GM11168 (cell line): ENCODE data around the gene APRT.

Experiments
- in situ Hi-C: fragments of 300-500 bp; cut with MboI; formaldehyde crosslinking; loops from one replicate; pipeline ENCODE4 v1.12.0; 2022; ENCODE audit warnings: low sequenced_read_pairs; ENCODE audit not compliant: unreplicated experiment

Gene APRT

GRCh38 chr16:88824256-88825077 lies 12.7 kb upstream of the APRT start:
- in situ Hi-C loops = loop anchor here (10.0 kb wide), 1 partner anchor 340 kb away; no protein-coding TSS in a partner anchor

DNA sequence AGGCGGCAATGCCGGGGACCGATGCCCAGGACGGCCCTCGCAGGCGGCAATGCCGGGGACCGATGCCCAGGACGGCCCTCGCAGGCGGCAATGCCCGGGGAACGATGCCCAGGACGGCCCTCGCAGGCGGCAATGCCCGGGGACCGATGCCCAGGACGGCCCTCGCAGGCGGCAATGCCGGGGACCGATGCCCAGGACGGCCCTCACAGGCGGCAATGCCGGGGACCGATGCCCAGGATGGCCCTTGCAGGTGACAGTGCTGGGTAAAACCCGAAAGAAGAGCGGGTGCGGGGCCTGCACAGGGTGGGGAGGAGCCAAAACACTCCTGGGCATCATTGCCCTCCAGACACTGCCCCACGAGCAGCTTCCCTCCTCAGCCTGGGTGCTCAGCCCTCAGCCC lies 11.9 kb upstream of the APRT start:
- in situ Hi-C loops = loop anchor here (10.0 kb wide), 1 partner anchor 341 kb away; no protein-coding TSS in a partner anchor

- in situ Hi-C loops = loop anchor here (10.0 kb wide), 1 partner anchor 342 kb away; no protein-coding TSS in a partner anchor
Measured at GRCh38 chr16:88822281-88823040, 10.7 kb upstream of the APRT start.

DNA sequence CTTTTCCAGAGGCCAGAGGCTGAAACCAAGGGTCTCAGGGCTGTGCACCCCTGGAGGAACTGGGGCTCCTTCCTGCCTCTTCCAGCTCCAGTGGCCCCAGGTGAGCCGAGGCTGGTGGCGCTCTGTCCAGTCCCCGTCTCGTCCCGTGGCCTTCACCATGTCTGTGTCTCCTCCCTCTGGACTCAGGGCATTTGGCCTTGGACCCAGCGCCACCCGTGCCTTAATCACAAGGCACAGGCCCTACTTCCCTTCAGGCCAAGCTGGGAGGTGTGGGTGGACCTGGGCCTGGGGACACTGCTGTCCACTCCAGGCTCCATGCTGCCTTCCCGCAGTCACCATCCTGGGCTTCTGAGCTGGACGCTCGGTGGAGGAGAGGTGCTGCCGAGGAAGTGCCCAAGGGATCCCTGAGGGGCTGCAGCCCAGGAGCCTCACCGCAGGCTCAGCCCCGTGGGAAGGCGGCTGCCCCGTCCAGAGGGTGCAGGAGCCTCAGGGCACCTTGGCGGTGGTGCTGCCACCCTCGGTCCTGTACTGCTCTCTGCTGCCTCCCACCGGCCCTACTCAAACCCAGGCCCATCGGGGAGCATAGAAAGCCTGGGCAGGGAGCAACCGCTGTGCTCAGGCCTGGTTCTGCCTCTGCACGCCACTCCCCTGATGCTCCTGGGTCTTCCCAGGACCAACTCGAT lies 9.6 kb upstream of the APRT start:
- in situ Hi-C loops = loop anchor here (10.0 kb wide), 1 partner anchor 343 kb away; no protein-coding TSS in a partner anchor

- in situ Hi-C loops = loop anchor here (10.0 kb wide), 1 partner anchor 344 kb away; no protein-coding TSS in a partner anchor
Measured at GRCh38 chr16:88820385-88821025, 8.8 kb upstream of the APRT start.

DNA sequence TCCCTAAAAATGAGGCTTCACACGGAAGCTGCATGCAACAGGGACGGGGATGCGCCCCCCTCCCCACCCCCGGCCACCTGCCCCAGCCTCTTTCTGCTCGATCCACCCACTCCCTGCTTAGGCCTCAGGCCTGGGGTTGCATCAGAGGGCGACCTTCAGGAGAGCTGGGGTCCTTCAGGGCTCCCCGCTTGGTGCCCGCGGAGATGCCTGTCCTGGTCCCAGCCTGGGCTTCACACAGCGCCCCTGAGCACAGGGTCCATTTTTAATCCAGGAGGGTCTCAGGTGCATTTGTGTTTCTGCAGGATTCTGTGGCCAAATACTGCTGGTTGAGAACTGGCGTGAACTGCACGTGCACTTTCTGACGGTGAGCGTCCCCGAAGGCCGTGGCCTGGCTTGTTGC lies 7.4 kb upstream of the APRT start:
- in situ Hi-C loops = no loop called here

GRCh38 chr16:88818575-88818874 lies 6.8 kb upstream of the APRT start:
- in situ Hi-C loops = no loop called here

GRCh38 chr16:88817785-88818574 lies 6.3 kb upstream of the APRT start:
- in situ Hi-C loops = no loop called here

- in situ Hi-C loops = no loop called here
Measured at GRCh38 chr16:88816736-88817535, 5.2 kb upstream of the APRT start.

- in situ Hi-C loops = no loop called here
Measured at GRCh38 chr16:88815901-88816589, 4.3 kb upstream of the APRT start.

- in situ Hi-C loops = no loop called here
Measured at GRCh38 chr16:88815227-88815626, 3.5 kb upstream of the APRT start.

DNA sequence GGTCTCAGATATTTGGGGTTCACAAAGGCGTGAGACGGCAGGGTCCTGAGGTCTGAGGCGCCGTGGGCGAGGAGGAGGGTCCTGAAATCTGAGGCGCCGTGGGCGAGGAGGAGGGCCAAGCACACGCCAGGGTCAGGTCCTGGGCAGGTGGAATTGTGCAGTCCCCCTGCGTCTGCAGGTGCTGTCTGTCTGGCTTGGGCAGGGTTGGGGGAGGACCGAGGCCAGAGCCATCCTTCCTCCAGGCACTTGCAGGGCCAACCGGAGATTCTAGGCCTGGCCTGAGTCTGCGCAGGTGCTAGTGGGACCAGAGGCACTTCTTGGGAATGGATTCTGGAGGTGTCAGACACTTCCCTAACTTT lies 2.4 kb upstream of the APRT start:
- in situ Hi-C loops = no loop called here

DNA sequence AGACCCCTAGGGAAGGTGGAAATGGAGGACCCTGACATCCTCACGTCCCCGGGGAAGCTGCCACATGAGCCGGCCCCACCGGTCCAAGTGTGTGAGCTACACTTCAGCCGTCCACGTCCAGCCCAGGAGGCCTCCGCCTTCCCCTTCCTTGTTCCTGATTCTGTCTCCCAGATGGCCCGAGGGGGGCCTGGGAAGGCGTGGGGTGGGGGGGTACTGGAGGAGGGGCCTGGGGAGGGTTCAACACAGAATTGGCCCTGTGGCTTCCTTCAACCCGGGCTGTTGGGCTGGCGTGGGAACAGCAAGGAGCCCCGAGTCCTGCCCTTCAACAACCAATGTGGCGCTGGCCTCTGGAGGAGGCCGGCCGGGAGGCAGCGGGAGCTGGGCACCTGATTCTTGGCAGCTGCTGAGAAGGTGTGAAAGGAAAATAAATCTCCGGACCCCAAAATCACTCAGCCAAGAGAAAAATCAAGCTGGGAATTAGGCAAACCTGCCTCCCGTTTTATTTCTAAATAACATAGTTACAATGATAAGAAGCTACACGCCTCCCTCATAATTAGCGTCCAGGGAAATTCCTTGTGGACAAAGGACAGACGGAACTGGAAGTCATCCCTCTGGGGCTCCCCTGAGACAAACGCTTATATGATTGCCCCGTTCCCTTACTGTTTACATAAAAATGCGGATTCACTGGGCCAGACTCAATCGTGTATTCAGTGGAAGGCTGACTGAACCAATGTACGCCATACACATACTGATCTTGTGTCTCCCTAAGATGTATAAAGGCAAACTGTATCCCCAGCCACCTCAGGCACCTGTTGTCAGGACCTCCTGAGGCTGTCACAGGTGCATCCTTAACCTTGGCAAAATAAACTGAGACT lies 1.8 kb upstream of the APRT start:
- in situ Hi-C loops = no loop called here

DNA sequence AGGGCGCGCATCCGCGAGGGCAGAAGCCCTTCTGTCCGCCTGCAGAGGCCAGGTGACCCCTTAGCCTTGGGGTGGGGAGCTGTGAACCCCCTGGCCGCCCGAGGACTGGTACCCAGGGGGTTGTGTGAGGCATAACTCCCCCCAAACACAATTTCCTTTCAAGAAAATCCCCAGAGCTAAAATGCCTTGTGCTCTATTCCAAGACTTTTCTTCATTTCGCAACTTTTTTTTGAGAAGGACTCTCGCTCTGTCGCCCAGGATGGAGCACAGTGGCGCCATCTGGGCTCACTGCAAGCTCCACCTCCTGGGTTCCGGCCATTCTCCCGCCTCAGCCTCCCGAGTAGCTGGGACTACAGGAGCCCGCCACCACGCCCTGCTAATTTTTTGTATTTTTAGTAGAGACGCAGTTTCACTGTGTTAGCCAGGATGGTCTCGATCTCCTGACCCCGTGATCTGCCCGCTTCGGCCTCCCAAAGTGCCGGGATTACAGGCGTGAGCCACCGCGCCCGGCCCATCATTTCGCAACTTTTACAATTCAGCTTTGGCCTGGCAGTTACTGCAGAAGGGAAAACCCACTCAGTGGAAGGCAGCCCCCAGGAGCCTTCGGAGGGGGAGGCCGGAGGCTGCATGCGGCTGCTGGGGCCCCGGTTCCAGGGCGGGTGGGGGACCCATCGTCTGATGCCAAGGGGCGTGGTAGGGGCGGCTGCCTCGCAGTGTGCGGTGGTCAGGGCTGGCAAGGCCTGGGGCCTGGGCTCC lies 963 bp upstream of the APRT start:
- in situ Hi-C loops = no loop called here

GRCh38 chr16:88810912-88811768 lies 588 bp downstream of the APRT start:
- in situ Hi-C loops = no loop called here
